ENCODE measurements around the gene TADA2B. TPM values are rescaled to one million over a fixed set of nuclear protein-coding genes. Genes with fewer than 3 reads are reported as not detected.

TADA2B gene
- total and polyA plus RNA-seq, 2 experiments from 2014 or later: 3.6 to 11.4 TPM

GRCh38 chr4:7003176-7003878 is 39.8 kb upstream of the TADA2B start:
- DNase-seq (ENCODE audit: low spot score): no peak
- Histone ChIP-seq H4K20me1 (replicated peaks; ENCODE audit: insufficient read depth) (peaks cover 55% of the 10 kb centered on the region), H3K27ac (ENCODE audit: low read depth) (no peak overlapping the region), H3K4me1 (ENCODE audit: insufficient read depth) (peaks cover 17% of the 10 kb centered on the region), H3K79me2 (replicated peaks; ENCODE audit: insufficient read depth) (peaks cover 17% of the 10 kb centered on the region), H3K4me3 (no peak overlapping the region), H3K4me2 (no peak overlapping the region), H3K36me3 (ENCODE audit: insufficient read depth) (peaks cover 19% of the 10 kb centered on the region; the same call in 1 of the 2 replicates), H3K9me2 (ENCODE audit: insufficient read depth) (no peaks in the 10 kb centered on the region), H2AFZ (no peak overlapping the region), H3F3A (replicated peaks; ENCODE audit: low read depth) (0 out of 2 replicates have a peak, but pooled peaks cover 4% of the 10 kb centered on the region), H3K27me3 (ENCODE audit: insufficient read depth) (no peaks in the 10 kb centered on the region)
- Mint-ChIP-seq H3K27ac (no peak overlapping the region), H3K36me3 (ENCODE audit: low read depth) (peaks cover 75% of the 10 kb centered on the region), H3K27me3 (ENCODE audit: insufficient read depth, low read depth, poor library complexity) (peaks cover 11% of the 10 kb centered on the region), H3K4me3 (no peak overlapping the region), H3K4me1 (peaks cover 19% of the 10 kb centered on the region), H3K9me3 (no peaks in the 10 kb centered on the region)
- ATAC-seq: no peak
- TF ChIP-seq ZNF114 (CRISPR knock-in tag; IDR thresholded peaks at IDR 0.05) (no peak), EZH2 (IDR thresholded peaks at IDR 0.05; ENCODE audit: low read depth, unreplicated experiment) (no peak), STAT1 (IDR thresholded peaks at IDR 0.05; ENCODE audit: unreplicated experiment) (no peak), JUNB (IDR thresholded peaks at IDR 0.05; ENCODE audit: unreplicated experiment) (no peak), CREB1 (CRISPR knock-in tag; IDR thresholded peaks at IDR 0.05; ENCODE audit: low read depth) (no peak), POLR2AphosphoS5 (IDR thresholded peaks at IDR 0.05; ENCODE audit: low read depth) (no peak), ETS1 (IDR thresholded peaks at IDR 0.05) (no peak), NANOG (IDR thresholded peaks at IDR 0.05; ENCODE audit: borderline replicate concordance) (no peak), ZNF331 (CRISPR knock-in tag; IDR thresholded peaks at IDR 0.05; ENCODE audit: low read depth) (no peak), EZH2phosphoT487 (IDR thresholded peaks at IDR 0.05; ENCODE audit: unreplicated experiment) (no peak)
- TF ChIP-seq, protein P1, sequence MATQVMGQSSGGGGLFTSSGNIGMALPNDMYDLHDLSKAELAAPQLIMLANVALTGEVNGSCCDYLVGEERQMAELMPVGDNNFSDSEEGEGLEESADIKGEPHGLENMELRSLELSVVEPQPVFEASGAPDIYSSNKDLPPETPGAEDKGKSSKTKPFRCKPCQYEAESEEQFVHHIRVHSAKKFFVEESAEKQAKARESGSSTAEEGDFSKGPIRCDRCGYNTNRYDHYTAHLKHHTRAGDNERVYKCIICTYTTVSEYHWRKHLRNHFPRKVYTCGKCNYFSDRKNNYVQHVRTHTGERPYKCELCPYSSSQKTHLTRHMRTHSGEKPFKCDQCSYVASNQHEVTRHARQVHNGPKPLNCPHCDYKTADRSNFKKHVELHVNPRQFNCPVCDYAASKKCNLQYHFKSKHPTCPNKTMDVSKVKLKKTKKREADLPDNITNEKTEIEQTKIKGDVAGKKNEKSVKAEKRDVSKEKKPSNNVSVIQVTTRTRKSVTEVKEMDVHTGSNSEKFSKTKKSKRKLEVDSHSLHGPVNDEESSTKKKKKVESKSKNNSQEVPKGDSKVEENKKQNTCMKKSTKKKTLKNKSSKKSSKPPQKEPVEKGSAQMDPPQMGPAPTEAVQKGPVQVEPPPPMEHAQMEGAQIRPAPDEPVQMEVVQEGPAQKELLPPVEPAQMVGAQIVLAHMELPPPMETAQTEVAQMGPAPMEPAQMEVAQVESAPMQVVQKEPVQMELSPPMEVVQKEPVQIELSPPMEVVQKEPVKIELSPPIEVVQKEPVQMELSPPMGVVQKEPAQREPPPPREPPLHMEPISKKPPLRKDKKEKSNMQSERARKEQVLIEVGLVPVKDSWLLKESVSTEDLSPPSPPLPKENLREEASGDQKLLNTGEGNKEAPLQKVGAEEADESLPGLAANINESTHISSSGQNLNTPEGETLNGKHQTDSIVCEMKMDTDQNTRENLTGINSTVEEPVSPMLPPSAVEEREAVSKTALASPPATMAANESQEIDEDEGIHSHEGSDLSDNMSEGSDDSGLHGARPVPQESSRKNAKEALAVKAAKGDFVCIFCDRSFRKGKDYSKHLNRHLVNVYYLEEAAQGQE (IDR thresholded peaks at IDR 0.05; ENCODE audit: unreplicated experiment): no peak
- TF ChIP-seq, protein P2, sequence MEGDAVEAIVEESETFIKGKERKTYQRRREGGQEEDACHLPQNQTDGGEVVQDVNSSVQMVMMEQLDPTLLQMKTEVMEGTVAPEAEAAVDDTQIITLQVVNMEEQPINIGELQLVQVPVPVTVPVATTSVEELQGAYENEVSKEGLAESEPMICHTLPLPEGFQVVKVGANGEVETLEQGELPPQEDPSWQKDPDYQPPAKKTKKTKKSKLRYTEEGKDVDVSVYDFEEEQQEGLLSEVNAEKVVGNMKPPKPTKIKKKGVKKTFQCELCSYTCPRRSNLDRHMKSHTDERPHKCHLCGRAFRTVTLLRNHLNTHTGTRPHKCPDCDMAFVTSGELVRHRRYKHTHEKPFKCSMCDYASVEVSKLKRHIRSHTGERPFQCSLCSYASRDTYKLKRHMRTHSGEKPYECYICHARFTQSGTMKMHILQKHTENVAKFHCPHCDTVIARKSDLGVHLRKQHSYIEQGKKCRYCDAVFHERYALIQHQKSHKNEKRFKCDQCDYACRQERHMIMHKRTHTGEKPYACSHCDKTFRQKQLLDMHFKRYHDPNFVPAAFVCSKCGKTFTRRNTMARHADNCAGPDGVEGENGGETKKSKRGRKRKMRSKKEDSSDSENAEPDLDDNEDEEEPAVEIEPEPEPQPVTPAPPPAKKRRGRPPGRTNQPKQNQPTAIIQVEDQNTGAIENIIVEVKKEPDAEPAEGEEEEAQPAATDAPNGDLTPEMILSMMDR (conservative IDR thresholded peaks at IDR 0.05; ENCODE audit: low read depth in 2 of 2): no peak
- TF ChIP-seq, protein P3, sequence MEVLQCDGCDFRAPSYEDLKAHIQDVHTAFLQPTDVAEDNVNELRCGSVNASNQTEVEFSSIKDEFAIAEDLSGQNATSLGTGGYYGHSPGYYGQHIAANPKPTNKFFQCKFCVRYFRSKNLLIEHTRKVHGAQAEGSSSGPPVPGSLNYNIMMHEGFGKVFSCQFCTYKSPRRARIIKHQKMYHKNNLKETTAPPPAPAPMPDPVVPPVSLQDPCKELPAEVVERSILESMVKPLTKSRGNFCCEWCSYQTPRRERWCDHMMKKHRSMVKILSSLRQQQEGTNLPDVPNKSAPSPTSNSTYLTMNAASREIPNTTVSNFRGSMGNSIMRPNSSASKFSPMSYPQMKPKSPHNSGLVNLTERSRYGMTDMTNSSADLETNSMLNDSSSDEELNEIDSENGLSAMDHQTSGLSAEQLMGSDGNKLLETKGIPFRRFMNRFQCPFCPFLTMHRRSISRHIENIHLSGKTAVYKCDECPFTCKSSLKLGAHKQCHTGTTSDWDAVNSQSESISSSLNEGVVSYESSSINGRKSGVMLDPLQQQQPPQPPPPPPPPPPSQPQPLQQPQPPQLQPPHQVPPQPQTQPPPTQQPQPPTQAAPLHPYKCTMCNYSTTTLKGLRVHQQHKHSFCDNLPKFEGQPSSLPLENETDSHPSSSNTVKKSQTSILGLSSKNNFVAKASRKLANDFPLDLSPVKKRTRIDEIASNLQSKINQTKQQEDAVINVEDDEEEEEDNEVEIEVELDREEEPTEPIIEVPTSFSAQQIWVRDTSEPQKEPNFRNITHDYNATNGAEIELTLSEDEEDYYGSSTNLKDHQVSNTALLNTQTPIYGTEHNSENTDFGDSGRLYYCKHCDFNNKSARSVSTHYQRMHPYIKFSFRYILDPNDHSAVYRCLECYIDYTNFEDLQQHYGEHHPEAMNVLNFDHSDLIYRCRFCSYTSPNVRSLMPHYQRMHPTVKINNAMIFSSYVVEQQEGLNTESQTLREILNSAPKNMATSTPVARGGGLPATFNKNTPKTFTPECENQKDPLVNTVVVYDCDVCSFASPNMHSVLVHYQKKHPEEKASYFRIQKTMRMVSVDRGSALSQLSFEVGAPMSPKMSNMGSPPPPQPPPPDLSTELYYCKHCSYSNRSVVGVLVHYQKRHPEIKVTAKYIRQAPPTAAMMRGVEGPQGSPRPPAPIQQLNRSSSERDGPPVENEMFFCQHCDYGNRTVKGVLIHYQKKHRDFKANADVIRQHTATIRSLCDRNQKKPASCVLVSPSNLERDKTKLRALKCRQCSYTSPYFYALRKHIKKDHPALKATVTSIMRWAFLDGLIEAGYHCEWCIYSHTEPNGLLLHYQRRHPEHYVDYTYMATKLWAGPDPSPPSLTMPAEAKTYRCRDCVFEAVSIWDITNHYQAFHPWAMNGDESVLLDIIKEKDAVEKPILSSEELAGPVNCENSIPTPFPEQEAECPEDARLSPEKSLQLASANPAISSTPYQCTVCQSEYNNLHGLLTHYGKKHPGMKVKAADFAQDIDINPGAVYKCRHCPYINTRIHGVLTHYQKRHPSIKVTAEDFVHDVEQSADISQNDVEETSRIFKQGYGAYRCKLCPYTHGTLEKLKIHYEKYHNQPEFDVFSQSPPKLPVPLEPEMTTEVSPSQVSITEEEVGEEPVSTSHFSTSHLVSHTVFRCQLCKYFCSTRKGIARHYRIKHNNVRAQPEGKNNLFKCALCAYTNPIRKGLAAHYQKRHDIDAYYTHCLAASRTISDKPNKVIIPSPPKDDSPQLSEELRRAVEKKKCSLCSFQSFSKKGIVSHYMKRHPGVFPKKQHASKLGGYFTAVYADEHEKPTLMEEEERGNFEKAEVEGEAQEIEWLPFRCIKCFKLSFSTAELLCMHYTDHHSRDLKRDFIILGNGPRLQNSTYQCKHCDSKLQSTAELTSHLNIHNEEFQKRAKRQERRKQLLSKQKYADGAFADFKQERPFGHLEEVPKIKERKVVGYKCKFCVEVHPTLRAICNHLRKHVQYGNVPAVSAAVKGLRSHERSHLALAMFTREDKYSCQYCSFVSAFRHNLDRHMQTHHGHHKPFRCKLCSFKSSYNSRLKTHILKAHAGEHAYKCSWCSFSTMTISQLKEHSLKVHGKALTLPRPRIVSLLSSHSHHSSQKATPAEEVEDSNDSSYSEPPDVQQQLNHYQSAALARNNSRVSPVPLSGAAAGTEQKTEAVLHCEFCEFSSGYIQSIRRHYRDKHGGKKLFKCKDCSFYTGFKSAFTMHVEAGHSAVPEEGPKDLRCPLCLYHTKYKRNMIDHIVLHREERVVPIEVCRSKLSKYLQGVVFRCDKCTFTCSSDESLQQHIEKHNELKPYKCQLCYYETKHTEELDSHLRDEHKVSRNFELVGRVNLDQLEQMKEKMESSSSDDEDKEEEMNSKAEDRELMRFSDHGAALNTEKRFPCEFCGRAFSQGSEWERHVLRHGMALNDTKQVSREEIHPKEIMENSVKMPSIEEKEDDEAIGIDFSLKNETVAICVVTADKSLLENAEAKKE (CRISPR knock-in tag; IDR thresholded peaks at IDR 0.05): no peak

All from GM23338 (cell line).